Type B pancreatic cell (in vitro differentiated cells): Measurements from ENCODE around the gene MDN1. TPM values are rescaled to one million over a fixed set of nuclear protein-coding genes. Genes with fewer than 3 reads are reported as not detected.
A peak's percentile ranks its signal among the peaks of the same experiment; 100 is the strongest.

Source experiments
- DNase-seq: peaks from one replicate; pipeline ENCODE4 v3.0.0; 2021; ENCODE audit warnings: mixed read lengths; ENCODE audit not compliant: unreplicated experiment; ENCODE audit errors: extremely low spot score
- H3K27ac Mint-ChIP-seq: 2 replicates; pipeline ENCODE4 v1.8.0; 2021; ENCODE audit warnings: mild to moderate bottlenecking, mixed read lengths
- H3K27me3 Mint-ChIP-seq: 2 replicates; pipeline ENCODE4 v1.8.0; 2021; ENCODE audit warnings: mixed read lengths
- H3K36me3 Mint-ChIP-seq: 2 replicates; pipeline ENCODE4 v1.8.0; 2021; ENCODE audit warnings: mixed read lengths
- H3K4me1 Mint-ChIP-seq: one replicate; pipeline ENCODE4 v1.8.0; 2021; ENCODE audit warnings: mixed read lengths; ENCODE audit not compliant: unreplicated experiment
- H3K4me3 Mint-ChIP-seq: 2 replicates; pipeline ENCODE4 v1.8.0; 2021; ENCODE audit warnings: mild to moderate bottlenecking, mixed read lengths
- H3K9me3 Mint-ChIP-seq: 2 replicates; pipeline ENCODE4 v1.8.0; 2021; ENCODE audit warnings: mixed read lengths
- CTCF ChIP-seq: fragments of 200-600 bp; sonication (generic); conservative IDR thresholded peaks from 2 replicates; pipeline ENCODE4 v1.5.0; 2021; ENCODE audit warnings: antibody characterized with exemption, mild to moderate bottlenecking
- total RNA-seq: library from RNA; stranded (reverse); gene quantifications from 2 replicates; pipeline ENCODE4 v1.2.1, GENCODE V29; 2021; ENCODE audit warnings: low replicate concordance

The MDN1 gene
- total RNA-seq, 1 donor from 2014 or later: 43.1 TPM

DNA sequence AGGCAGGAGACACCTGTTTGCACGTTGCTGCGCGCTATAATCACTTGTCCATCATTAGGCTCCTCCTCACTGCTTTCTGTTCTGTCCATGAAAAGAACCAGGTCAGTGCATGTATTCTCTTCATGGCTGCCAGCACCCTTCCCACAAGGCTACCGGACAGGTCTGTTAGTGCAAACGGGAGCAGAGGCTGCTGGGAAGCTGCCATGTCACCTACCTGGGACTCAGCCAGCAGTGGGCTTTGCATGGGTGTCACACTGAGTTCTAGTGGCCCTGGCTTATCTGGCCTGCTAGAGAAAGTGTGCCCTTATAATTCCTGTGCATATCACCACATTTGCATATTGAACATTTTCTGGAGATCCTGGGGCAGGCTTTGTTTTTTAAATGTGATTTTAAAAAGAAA, 205.8 kb downstream of the MDN1 start:
- no peaks in the 10 kb centered on the region for H3K4me1 Mint-ChIP-seq
- no peaks in the 10 kb centered on the region for H3K9me3 Mint-ChIP-seq
- no peak overlapping the region for H3K27ac Mint-ChIP-seq
- H3K36me3 Mint-ChIP-seq: peaks cover 11% of the 10 kb centered on the region
- H3K27me3 Mint-ChIP-seq: no peaks in the 10 kb centered on the region
- no peak overlapping the region for H3K4me3 Mint-ChIP-seq
- peak; percentile 37 for DNase-seq
- no peak for TF ChIP-seq CTCF

DNA sequence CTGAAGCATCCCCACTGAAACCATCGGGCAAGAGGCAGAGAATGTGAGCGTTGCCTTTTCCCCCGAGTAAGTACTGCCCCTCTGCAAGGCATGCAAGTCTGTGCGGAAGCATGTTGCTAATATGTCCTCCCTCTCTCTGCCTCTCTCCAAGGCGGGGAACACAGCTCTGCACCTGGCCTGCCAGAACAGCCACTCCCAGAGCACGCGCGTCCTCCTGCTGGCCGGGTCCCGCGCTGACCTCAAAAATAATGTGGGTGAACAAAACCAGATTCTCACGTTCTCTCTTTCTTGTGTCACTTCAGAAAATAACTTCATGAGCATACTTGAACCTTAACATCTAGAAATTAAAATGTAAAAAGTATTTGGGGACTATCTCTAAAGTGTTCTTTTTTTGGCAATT, 207.5 kb downstream of the MDN1 start:
- Mint-ChIP-seq H3K36me3 (peaks cover 12% of the 10 kb centered on the region), H3K27me3 (no peaks in the 10 kb centered on the region)

DNA sequence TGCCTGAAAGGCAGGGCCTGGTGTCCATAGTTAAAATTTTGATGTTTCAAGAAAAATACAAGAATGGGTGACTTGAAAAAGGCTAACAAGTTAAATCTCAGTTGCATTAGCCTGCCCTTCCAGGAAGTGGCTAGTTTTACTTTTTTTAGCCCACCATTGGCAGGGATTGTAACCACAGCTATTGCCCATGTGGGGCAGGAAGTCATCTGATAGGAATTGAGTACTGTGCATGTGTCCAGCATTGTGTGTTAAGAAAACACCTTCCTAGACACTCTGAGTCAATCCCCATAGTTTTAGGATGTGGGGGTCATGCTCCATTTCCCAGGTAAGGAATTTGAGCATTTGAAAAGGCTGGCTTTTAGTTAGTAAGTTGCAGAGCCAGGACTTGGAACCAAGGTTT, 207.9 kb downstream of the MDN1 start:
- Mint-ChIP-seq H3K36me3 (peaks cover 12% of the 10 kb centered on the region), H3K9me3 (no peaks in the 10 kb centered on the region), H3K27ac (no peak overlapping the region), H3K4me1 (no peaks in the 10 kb centered on the region), H3K4me3 (no peak overlapping the region), H3K27me3 (no peaks in the 10 kb centered on the region)
- DNase-seq: no peak
- TF ChIP-seq CTCF: no peak

More for the DNA sequence above, 207.5 kb downstream of the MDN1 start:
- H3K4me1 Mint-ChIP-seq: no peaks in the 10 kb centered on the region
- H3K9me3 Mint-ChIP-seq: no peaks in the 10 kb centered on the region
- TF ChIP-seq CTCF: peak; percentile 56
- DNase-seq: peak; percentile 53
- H3K4me3 Mint-ChIP-seq: no peak overlapping the region
- H3K27ac Mint-ChIP-seq: no peak overlapping the region

DNA sequence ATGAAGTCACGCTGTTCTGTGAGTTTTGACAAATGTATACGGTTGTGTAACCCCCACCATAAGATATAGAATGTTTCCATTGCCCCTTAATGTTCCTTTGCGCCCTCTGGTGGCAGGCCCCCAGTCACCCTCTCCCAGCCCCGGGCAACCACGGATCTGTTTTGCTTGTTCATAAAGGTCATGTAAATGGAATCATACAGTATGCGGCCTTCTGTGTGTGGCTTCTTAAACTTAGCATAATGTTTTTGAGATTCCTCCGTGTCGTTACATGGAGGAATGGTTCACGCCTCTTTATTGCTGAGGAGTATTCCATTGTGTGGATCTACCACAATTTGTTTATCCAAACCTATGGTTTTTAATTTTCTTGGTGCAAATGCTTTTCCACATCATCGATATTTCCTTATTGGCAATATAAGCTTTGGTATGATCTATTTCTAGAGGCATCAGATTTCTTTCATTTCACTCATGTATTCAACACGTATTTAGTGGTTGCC, 209.4 kb downstream of the MDN1 start:
- H3K27me3 Mint-ChIP-seq: no peaks in the 10 kb centered on the region
- no peak overlapping the region for H3K4me3 Mint-ChIP-seq

DNA sequence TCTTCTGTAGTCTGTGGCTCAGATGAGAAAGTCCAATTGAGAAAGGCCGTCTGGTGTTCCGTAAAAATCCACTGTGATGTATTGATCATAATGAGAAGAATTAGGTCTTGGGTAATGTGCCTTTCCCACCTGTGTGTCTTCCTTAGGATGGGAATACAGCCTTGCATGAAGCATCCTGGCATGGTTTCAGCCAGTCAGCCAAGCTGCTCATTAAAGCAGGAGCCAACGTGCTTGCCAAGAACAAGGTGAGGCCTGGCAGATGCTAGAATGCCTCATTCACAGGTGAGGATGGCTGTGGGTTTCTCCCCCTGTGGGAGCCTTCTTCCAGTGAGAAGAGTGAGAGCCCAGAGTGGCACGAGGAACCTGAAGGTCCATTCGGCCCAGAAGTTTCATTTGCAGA, 213.7 kb downstream of the MDN1 start:
- Mint-ChIP-seq H3K4me3 (no peak overlapping the region), H3K9me3 (no peaks in the 10 kb centered on the region), H3K27ac (no peak overlapping the region), H3K4me1 (peaks cover 5% of the 10 kb centered on the region), H3K36me3 (peaks cover 16% of the 10 kb centered on the region), H3K27me3 (no peaks in the 10 kb centered on the region)
- TF ChIP-seq CTCF: no peak
- DNase-seq: no peak

More for the DNA sequence above, 209.4 kb downstream of the MDN1 start:
- Mint-ChIP-seq H3K9me3 (no peaks in the 10 kb centered on the region), H3K36me3 (peaks cover 16% of the 10 kb centered on the region), H3K4me1 (no peaks in the 10 kb centered on the region), H3K27ac (peak overlapping the region; percentile 63)
- DNase-seq: no peak
- peak; percentile 82 for TF ChIP-seq CTCF

DNA sequence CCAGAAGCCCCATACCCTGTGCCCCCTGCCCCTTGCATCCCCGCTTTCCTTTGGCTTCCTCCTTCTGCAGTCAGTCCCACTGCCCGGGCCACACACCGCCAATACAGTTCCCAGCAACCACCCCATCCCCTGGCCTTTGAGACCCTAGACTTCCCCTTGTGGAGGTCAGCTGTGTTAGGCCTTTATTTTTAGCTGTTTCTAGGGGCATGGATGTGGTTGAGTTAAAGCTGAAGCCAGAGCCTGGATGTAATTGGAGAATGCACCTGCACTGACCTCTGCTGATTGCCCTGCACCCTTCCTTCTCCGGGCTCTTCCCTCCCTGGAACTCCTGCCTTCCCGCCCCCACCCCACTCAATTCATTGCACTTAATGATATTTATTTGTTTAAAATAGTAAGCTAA, 214.9 kb downstream of the MDN1 start:
- H3K27me3 Mint-ChIP-seq: no peaks in the 10 kb centered on the region
- H3K4me1 Mint-ChIP-seq: peaks cover 12% of the 10 kb centered on the region
- H3K36me3 Mint-ChIP-seq: peaks cover 11% of the 10 kb centered on the region
- no peak for DNase-seq
- H3K9me3 Mint-ChIP-seq: no peaks in the 10 kb centered on the region
- TF ChIP-seq CTCF: no peak
- H3K27ac Mint-ChIP-seq: no peak overlapping the region
- no peak overlapping the region for H3K4me3 Mint-ChIP-seq
